RPMI8226 (cell line): Measurements from ENCODE around the gene UTP14C.
"Not testable (repeated sequence)": the region's sequence is repeated elsewhere in the genome, so short reads cannot be mapped to it uniquely, and the experiment has no call there.

ENCODE experiments used
- DNase-seq: peaks from one replicate; pipeline ENCODE4 v3.0.0-alpha.2; 2015

The UTP14C gene

GRCh38 chr13:52024481-52024880 is at the start of gene UTP14C:
TSS of gene UTP14C (plus strand) at chr13:52024691. CDS start at chr13:52028805, 4,114 bp downstream.
- DNase-seq = no peak

DNA sequence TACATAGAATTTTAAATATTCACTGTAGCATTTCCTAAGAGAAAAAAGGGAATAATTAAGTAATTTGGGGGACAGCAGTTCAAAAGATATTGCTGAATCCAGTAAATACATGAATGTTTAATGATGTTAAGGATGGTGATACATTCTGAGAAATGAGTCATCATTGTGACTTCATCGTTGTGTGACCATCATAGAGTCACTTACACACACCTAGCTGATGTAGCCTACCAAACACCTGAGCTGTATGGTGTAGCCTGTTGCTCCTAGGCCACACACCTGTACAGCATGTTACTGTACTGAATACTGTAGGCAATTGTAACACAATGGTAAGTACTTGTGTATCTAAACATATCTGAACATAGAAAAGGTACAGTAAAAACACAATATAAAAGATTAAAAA is 48.1 kb upstream of the UTP14C start:
- no peak for DNase-seq

DNA sequence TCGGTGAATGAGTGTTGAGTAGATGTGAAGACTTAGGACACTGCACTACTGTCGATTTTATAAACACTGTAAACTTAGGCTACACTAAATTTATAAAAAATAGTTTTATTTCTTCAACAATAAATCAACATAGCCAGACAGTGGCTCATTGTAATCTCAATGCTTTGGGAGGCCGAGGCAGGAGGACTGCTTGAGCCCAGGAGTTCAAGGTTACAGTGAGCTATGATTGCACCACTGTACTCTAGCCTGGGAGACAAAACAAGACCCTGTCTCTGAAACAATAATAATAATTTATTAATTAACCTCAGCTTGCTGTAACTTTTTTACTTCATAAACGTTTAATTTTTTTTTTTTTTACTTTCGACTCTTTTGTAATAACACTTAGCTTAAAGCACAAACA is 47.6 kb upstream of the UTP14C start:
- no peak for DNase-seq

DNA sequence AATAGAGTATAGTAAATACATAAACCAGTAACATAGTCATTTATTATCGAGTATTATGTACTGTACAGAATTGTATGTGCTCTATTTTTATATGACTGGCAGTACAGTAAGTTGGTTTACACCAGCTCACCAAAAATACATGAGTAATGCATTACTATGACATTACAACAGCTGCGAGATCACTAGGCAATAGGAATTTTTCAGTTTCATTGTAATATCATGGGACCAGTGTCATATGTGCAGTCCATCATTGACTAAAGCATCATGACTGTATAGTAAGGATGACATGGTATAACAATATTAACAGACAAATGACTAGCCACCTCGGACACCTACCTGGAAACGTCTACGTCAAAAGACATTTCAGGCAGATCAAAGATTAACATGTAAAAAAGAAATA is 46.9 kb upstream of the UTP14C start:
- DNase-seq = no peak

- no peak for DNase-seq
These were observed 45.5 kb upstream of the UTP14C start for GRCh38 chr13:51978796-51979556.

DNA sequence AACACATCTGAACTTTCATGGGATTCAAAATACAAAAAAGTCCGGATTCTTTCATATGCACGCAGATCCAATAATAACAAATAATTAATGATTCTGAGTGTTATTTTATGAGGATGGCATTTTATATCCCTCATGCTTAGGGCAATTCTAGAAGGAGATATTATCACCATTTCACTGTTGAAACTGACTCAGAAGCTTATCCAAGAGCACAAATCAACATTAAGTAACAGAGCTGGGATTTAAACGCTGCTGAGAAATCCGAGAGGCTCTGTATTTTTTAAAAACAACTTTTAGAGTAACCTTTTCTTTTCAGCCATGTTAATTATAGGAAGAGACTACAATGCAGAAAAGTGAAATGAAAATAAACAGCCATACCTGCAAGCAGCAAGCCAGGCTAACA is 43.6 kb upstream of the UTP14C start:
- DNase-seq = no peak

- no peak for DNase-seq
These were observed 43.1 kb upstream of the UTP14C start for GRCh38 chr13:51981355-51981754.

- DNase-seq = not testable (repeated sequence)
These were observed 41.2 kb upstream of the UTP14C start for GRCh38 chr13:51983292-51983691.

GRCh38 chr13:51984904-51985303 is 39.6 kb upstream of the UTP14C start:
- DNase-seq = not testable (repeated sequence)

DNA sequence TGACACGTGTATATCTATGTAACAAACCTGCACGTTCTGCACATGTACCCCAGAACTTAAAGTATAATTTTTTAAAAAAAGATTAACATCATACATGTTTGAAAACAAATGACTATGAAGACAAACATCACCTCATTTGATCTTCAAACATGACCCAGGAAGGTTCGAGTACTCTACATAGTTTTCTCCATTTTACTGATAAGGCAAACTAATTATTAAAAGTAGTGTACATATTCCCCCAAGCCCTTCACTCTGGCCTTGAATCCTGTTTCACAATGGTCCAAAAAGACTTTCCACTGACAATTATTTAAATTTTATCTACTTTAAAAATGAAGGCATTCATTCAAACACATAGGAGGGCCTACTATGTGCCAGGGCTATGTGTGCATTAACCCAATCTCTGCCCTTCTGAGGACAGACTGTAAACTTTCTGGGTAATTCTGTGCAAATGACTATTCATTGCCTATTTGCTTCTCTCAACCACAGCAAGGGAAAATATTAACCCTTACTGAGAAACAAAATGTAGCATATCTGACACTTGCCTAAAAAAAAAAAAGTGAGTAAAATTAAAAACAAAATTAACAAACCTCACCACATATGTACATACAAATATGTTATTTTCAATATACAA is 35.4 kb upstream of the UTP14C start:
- no peak for DNase-seq

DNA sequence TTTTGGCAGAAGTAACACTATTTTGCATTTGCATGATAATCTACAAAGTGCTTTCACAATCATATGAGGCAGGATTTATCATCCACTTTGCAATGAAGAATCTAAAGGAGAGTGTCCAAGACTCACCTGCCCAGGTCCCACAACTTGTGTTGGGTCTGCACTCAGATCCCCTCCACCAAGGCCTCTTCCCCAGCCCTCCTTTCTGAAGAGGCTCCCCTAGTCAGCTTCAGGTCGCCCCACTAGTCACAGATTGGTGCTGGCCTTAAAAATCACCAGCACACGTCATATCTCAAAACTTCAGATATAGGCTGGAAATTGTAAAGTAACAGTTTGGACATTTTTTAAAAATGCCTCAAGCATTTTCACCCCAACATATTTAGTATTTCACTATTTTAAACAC is 30.8 kb upstream of the UTP14C start:
- no peak for DNase-seq

DNA sequence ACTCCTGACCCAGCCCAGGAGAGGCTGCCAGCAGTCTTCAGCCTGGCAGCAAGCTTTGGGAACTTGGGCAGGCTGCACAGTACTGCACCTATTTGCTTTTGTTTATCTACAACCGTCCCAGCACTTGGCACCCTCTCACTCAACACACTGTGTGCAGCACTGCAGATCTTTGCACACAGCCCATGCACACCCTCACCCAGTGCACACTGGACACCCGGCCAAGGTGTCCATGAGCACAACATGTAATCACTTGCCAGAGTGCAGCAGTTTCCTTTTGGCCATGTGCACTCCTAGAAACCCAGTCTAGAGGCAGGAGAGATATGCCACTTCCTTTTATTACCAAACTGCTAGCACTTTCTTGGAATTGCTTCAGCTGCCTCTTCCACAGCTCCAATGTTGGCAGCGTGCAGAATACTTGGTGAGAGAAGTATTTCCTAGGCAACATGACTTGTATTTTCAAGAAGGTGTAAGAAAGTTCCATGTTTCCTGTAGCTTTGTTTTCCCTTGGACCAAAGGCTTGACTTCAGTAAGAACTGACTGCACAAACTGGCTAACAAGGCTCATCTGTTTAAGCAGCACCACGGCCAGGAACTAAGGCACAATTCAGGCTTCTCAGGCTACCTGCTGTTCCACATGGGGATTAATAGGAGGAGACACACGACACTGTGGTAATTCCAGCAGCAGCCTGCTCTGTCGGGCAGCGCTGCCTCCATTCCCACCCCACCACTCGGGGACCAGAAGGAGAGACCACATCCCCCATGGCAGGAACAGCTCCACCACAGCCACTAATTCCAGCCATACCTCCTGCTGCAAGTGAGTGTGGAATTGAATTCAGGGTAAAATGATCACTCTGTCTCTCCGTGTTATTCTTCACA is 28.6 kb upstream of the UTP14C start:
- DNase-seq = no peak

DNA sequence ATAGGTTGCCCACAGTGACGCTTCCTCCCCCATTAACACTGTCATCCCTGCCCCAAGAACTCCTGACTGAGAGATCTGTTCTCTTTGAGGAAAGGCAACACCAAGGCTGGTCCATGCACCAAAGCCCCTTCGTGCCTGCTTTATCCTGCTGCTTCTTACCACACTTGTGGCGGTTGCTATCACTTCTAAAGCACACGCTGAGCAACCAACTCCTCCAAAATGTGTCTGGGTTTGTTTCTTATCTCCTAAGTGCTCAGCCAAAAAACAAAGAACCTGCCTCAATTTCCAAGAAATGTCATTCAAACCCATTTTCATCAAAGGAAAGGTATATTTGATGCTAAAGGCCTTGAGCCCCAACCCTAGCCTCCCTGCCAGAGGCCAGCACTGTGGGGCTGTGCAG is 27.9 kb upstream of the UTP14C start:
- DNase-seq = no peak

DNA sequence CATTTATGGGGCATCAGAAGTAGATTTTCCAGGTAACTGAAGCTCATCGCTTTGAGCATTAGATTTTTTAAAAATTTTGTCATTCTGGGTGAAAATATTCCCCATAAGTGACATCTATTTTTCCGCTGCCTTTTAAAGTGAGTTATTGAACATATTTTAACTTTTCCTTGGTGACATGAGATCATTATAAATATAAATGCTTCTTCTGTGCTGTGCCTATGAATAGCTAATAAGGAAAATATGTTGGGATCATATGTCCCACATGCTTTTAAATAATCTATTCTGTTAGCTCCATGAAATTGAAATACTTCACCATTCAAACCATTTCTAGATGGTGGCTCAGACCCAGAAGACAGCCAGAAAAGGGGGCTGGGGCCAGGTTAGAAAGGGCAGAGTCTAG is 27.3 kb upstream of the UTP14C start:
- DNase-seq = no peak

DNA sequence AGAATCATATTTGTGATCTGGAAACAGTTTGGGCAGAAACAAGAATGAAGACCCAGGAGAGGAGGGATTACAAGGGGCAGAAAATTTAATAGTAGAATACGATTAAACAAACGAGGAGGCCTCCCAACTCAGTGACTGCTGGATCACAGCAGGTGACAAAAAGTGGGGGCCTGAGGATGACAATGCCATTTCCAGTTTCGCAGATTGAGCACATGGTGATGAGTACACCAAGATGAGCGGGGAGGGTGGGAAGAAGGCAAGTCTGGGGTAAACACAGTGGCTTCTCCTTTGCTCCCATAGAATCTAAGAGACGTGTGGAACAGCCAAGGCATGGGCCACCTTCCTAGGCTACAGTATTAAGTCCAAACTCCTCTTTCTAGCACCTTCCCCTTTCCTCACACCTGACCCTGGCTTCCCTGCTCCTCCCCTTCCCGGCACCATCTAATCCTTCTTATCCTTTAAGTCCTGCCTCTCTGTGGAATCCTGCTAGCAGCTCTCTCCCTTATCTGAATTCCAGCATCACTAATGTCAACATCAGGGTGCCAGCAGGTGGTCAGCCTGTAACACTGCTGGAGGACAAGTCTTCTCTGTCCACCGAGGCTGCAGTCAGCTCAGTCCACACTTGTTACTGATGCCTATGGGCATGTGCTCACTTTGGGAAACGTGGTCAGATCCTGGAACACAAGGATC is 26.7 kb upstream of the UTP14C start:
- DNase-seq = no peak

DNA sequence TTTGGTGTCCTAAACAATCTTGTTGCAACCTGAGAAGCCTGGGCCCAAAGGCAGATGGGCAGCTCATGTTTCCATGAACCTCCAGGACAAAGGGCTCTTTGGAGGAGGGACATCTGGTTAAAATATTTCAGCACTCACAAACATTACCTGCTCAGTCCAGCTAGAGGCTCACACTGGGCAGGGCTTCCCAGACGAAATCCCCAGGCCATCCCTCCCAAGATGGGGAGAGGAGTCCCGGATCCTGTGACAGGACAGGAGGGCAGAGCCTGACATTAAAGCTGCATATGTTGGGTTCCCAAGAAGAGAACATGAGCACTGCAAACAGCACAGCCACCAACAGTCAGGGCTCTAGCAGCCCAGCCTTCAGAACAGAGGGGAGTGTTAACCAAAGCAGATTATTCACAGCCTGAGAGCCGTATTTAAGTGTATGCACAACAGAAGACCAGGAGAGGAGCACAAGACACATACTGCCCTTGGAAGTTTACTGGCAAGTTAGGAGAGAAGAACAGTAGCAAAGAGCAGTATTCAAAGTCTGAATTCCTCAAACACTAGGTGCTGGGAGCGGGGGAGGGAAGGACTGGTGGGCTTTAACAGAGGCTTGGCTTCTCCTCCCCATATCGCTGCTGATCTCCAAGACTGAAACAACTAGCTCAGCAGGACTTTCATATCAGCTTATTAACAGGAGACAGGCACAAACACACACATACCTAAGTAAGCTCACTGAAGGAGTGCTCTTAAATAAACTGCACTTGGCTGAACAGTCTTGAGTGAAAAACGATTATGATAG is 25.6 kb upstream of the UTP14C start:
- no peak for DNase-seq

- DNase-seq = peak; percentile 68
These were observed 25.0 kb upstream of the UTP14C start for GRCh38 chr13:51999510-51999911.

- no peak for DNase-seq
These were observed 24.6 kb upstream of the UTP14C start for GRCh38 chr13:51999921-52000320.

DNA sequence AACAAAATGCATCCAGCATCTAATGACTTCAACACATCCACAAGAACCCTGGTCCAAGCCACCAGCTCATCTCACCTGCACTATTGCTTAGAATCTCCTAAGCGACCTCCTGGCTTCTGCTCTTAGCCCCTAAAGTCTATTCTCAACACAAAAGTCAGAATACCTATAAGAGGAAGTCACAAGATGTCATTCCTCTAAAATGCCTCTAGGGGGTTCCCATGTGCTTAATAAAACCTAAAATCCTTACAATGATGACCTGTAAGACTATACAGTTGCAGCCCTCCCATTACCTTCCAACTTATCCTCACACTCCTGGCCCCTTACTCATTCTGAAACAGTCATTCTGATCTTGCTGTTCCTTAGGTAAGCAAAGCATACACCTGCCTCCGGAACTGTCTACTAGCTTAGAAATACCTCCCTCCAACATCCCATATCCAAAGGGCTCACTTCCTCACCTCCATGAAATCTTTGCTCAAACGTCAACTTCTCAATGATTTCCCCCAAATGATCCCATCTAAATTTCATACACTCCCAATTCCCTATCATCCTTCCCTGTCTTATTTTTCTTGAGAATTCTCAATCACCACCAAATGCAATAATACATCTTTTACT is 23.3 kb upstream of the UTP14C start:
- peak; percentile 15 for DNase-seq

- DNase-seq = no peak
These were observed 22.1 kb upstream of the UTP14C start for GRCh38 chr13:52002361-52002760.

- peak; percentile 8 for DNase-seq
These were observed 20.9 kb upstream of the UTP14C start for GRCh38 chr13:52003541-52003940.
